ACHN (cell line): Measurements from ENCODE around the gene PDE6C.

Source experiments
- DNase-seq: peaks from one replicate; pipeline ENCODE4 v3.0.0-alpha.2; 2015
- in situ Hi-C: cut with HindIII; loops from 2 replicates; pipeline ENCODE4 v1.10.0; 2017; ENCODE audit warnings: low sequenced_read_pairs, low pct_ligation_motif_present, low pct_unique_long_range_greater_than_20kb

The PDE6C gene

DNA sequence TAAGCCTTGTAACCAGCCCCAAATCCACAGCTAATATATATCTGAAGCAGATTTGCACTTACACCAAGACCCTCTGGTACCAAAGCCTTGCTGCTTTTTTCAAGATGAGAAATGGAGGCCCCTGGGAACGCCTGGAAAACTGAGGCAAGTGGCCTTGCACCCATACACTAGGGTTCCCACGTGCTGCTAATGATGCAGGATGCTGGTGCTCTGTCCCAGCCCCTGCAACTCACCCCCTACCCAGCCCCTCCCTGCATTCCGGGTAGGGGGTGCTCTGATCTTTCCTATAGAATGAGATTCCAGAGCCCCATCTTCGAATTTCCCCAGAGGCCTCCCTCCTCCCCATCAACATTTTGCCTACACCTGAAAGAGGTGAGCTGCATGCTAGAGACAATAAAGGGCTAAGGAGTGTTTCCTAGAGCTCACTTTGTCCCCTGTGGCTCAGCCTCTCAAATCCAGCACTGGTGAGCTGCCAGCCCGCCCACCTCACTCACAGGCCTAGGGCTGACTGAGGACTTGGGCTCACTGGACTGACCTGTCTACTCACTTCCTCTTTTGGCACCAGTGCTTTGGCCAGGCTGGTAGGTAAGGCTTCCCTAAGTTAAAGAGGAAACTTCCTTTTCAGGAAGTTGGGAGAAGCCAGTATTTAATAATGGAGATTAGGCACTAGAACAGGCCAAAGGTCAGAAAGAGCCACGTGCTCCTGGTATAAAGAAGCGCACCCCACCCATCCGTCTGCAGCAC is 21.1 kb upstream of the PDE6C start:
- DNase-seq: no peak
- in situ Hi-C loops: no loop called here

DNA sequence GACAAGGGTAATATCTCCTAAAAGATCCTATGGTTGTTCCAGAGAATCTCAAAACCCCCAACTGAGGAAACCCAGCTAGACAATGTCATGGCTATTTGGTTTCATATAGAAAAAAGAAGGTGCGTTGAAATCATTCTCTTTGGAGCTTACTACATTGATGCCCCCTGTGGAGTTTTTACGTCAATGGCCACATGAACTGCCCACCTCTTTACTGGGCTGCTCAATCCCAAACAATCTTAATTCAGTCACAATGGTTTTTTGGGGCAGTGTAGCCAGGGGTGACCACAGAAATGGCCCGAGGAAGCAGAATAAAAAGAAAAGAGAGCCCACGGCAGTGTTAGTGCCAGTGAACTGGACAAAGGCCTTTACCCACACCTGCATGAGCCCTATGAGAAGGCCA is 19.1 kb upstream of the PDE6C start:
- in situ Hi-C loops: no loop called here
- no peak for DNase-seq

DNA sequence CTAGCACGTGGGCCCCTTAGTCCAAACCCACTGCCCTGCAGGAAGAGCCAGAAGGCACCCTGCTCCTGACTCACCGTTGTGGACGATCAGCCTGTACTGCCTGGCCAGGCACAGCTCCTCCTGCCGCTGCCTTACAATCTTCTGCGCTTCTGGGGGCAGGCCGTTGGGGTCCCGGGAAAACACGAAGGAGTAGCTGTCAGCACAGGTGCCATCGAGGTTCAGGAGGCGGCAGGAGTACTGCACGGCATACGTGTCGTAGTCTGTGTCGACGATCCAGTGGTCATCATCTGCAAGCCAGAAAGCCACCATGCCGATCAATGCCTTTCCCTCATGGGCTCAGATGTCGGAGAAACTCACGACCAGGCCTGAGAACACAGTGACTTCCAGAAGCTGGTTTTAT is 18.6 kb upstream of the PDE6C start:
- DNase-seq: no peak
- in situ Hi-C loops: no loop called here

DNA sequence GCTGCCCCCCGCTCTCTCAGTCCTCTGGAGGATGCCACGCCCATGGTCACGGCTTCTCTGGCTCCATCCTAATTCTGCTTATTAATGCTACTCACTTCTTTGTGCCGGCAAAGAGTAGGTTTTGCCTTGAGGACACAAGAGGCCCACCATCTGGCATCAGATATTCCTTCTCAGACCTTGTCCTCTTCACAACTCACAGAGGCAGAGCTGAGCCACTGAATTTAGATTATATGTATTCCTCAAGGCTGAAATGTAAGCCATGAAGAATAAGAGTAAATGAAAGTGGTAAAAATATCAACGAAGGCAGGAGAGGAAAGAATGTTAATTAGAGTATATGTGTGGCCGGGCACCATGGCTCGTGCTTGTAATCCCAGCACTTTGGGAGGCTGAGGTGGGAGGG is 17.8 kb upstream of the PDE6C start:
- no peak for DNase-seq
- in situ Hi-C loops: no loop called here

DNA sequence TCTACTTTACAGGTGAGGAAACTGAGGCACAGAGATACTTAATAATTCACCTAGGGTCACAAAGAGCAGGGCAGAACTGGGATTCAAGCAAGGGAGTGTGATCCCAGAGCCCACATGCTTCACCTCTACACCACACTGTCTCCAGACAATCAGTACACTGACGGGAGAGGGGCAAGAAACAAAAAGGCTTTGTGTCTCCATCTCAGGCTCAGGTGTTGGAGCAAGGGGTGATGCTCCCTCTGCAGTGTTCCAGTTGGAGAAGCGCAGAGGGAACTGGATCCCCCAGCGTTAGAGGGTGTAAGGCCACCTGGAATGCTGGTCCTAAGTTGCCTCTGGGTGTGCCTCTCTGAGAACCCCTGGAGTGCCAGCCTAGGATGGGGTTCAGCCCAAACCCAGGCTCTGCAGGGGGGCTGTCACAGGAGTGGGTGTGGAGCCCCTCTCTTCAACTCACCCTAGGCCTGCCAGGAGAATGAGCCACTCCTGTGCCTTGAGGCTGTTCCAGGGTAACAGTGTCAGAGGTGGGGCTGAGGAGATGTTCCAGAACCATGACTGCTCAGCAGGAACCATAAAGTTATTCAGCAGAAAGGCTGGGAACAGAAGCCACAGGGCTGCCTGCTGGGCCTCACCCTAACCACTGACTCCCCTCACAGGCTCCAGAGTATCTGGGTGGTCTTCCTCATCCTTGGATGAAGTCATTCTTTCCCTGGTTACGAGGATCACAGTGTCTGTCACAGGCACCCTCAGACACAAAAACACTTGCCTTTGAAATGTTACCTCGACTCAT is 16.8 kb upstream of the PDE6C start:
- DNase-seq: no peak
- in situ Hi-C loops: no loop called here

DNA sequence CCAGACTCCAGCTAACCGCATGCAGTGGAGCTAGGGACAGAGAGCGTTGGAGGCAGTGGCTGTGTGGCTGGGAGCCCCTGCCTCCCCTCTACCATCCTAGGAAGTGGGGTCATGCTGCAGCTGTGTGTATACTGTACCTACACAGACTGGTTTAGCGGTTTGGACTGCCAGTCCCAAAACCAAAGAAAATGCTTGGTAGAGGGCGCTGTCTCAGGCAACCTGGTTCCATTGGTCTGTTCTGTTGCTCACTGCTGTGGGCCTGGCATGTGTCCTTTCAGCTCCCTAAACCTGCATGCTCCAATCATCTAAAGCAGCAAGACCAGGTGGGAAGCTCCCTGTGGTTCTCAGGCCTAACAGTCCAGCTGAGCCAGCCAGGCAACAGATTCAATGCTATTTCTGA is 15.8 kb upstream of the PDE6C start:
- DNase-seq: no peak
- in situ Hi-C loops: no loop called here

DNA sequence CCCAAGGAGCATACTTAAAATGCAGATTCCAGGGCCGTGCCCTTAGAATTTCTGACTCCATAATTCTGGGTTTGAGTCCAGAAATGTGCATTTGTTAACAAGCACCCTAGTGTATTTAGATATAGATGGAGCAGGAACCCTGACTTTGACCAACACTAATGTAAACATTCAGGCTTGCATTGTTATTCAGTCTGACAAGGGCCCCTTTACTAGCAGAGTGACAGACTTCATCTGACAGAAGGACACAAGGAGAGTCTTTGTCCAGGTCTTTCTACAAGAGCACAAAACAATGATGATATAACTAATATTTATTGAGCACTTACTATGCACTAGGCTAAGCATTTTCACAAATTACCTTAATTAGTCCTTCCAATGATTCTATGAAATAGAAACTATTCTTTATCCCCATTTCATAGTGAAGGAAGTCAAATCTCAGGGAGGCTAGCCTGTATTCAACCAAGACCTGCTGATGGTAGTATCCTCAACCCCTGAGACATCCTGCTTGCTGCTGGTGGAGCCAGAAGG is 15.2 kb upstream of the PDE6C start:
- in situ Hi-C loops: no loop called here
- no peak for DNase-seq

DNA sequence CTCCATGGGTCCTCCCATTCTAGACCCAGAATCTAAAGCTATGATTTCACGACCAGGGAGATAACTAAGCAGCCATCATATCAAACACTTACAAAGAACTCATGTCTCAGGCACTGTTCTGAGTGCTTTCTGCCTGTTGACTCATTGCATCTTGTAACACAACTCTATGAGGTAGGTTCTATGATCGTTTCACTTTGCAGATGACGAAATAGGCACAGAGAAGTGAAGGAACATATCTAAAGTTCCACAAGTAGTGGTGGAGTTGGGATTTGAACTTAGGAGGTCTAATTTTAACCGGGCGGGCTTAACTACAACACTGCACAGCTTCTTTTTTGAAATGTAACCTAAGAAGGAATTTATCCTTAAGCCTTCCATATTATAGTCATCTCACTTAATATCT is 14.2 kb upstream of the PDE6C start:
- DNase-seq: no peak
- in situ Hi-C loops: no loop called here

DNA sequence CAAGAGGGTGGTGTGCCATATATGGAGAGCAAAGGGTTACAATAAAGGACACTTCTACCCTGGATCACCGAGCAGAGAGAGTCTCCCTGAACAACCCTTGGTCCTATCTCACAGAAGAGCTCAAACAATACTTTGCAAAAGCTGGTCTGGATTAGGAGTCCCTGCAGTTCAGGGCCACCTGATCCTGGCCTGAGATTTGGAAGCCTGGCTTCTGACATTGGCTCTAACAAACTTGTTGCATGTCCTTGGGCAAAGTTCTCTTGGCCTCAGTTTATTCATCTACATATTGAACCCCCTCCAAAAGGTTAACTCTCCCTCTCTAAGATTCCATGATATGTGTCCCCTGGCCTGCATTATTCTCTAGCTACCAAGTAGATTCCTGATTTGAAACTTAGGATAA is 13.0 kb upstream of the PDE6C start:
- in situ Hi-C loops: no loop called here
- DNase-seq: no peak

DNA sequence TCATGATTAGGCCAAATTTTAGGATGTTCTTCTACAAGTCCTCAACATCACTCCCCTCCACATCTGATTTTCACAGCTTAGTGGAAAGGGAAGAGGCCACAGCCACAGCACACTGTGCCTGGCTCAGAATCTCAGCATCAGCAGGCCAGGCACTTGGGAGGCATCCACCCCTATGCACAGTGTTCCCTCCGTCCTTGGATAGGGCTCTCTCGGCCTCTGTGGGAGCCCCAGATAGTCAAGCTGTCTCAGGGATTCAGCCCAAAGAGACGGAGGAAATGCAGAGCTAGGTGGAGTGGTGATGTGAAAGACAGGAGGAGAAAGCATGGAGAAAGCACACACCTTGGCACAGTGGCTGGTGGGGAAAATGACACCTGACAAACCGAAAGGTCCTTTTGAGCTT is 12.6 kb upstream of the PDE6C start:
- no peak for DNase-seq
- in situ Hi-C loops: no loop called here

DNA sequence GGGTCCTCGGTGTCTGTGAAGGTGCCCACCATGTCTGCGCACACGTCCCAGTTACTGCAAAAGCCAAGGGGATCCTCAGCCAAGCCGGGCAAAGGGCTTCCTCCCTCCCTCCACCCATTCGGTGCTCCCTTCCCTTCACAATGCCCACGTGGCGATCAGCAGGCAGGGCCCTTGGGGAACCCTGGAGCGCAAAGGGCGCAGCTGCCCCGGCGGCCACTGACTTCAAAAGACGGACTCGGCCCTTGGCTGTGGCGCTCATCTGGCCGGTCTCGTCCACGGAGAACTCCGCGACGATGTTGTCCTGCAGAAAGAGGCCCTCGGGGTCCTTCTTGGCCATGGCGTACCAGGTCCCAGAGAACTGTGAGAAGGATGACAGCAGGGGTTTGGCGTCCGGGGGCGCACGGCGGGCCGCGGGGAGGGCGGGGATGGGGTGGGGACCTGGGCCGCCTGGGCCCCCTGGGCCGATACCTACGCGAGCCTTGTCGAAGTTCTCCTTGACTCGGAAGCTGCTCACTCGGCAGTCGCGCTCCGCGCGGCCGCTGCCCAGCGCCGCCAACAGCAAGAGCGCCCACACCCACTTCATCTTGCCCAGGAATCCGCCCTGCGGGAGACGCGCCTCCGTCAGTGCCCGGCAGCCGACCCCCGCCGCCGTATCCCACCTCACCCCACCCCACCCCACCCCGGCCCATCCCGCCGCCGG is 11.7 kb upstream of the PDE6C start:
- DNase-seq: no peak
- in situ Hi-C loops: no loop called here

DNA sequence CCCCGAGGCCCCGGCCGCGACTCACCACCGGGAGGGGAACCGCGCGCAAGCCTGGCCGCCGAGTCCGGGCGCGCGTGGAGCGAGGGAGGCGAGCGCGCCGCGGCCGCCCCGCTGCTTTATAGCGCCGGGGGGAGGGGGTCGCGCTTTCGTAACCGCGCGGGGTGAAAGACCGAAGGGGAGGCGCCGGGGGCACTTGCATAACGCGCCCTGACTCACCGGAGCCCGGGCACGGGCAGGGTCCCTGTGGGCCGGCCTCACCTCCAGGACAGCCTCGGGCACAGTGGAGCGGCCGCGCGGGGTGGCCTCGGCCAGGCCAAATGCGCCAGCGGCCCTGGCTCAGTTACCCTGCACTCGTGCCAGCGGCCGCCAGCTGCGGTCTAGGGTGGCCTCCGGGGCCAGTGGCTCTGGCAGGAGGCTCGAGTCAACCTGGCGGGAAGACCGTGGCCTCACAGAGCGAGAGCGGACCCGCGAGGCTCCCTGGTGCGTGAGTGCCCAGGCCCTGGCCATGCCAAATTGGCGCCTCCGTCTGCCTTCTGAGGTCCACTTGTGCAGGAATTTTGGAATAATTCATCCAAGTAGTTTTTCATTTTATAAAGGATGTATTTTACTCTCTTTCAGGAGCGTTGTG is 11.1 kb upstream of the PDE6C start, which contains the start of gene RBP4:
RBP4 (minus strand) TSS at position 90 of the 628 bp plus-strand sequence. CDS start 207 bp downstream, outside the sequence.
- DNase-seq: no peak
- in situ Hi-C loops: no loop called here

DNA sequence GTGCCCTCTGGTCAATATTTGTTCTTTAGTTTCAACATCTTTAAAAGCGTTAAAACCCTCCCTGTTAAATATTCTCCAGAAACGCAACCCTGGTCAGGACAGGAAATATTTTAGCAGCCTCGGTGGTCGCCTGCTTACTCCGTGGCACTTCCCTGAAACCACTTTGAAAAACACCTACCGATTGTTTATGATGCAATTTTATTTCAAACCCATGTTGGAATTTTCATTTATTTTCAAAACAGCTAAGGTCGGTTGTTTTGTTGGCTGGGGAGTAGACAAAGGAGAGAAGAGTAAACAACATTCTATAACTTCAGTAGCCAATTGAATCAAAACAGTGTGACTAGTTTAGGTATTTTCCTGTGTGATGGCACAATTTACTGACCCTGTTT is 10.6 kb upstream of the PDE6C start:
- DNase-seq: no peak
- in situ Hi-C loops: no loop called here

DNA sequence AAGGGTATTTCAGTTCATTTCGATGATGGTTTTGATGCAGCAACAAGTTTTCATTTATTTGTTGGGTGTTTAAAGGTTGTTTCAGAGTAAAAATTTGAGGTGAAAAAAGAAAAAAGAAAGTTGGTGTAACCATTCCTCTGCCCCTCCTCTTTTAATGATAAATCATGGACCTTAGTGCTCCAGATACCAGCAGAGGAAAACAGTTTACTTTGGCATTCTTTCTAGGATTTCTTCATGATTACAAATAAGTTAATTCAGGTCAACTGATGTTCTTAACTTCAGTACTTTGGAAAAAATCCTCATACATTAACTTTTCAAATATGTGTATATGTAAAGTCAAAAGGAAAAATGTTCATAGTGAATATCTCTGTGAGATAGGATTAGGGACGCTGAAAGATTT is 9.3 kb upstream of the PDE6C start:
- in situ Hi-C loops: no loop called here
- DNase-seq: no peak

DNA sequence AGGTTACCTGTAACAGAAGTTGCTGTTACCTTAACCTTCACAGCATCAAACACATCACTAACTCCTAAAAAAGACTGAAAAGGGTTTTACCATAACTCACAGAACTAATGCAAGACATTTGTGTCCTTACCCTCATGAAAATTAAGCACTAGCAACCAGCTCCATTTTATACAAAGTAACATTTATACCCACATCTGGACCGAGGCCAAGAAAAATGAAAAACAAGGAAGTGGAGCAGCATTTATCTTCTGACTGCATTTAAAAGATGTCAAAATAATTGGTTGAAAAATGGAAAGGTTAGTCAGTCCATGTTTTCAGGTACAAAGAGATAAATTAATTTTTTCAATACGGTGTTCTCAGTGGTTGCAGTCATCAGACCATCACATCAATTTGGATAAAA is 8.2 kb upstream of the PDE6C start:
- in situ Hi-C loops: no loop called here

DNA sequence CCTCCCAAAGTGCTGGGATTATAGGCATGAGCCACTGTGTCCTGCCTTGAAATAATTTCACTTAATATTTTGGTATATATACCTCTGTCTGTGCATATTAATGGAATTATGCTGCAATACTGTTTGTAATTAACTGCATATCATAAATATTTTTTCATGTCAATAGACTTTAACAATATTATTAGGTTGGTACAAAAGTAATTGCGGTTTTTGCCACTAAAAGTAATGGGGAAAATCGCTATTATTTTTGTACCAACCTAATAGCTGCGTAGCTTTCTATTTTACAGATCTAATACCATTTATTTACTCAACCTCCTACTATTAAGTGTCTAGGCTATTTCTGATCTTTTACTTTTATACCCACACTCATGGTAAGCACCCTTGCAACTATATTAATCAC is 3.9 kb upstream of the PDE6C start:
- in situ Hi-C loops: no loop called here
- no peak for DNase-seq

More for the DNA sequence above, 8.2 kb upstream of the PDE6C start:
- no peak for DNase-seq

DNA sequence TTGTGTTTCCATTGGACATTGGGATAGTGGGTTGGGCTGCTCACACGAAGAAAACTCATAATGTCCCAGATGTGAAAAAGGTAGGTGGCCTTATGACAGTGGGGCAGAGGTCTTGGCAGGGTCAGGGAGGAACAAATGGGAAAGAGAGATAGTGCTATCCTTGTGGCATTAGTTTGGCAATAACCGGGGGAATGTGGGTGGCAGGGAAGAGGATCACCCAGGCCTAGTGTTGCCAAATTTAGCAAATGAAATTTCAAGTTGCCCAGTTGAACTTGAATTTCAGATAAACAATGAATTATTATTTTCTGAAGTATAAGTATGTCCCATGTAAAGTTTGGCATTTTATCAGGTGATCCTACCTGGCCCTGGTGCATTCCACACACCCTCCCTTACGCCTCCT is 789 bp downstream of the PDE6C start:
- in situ Hi-C loops: no loop called here
- DNase-seq: no peak

DNA sequence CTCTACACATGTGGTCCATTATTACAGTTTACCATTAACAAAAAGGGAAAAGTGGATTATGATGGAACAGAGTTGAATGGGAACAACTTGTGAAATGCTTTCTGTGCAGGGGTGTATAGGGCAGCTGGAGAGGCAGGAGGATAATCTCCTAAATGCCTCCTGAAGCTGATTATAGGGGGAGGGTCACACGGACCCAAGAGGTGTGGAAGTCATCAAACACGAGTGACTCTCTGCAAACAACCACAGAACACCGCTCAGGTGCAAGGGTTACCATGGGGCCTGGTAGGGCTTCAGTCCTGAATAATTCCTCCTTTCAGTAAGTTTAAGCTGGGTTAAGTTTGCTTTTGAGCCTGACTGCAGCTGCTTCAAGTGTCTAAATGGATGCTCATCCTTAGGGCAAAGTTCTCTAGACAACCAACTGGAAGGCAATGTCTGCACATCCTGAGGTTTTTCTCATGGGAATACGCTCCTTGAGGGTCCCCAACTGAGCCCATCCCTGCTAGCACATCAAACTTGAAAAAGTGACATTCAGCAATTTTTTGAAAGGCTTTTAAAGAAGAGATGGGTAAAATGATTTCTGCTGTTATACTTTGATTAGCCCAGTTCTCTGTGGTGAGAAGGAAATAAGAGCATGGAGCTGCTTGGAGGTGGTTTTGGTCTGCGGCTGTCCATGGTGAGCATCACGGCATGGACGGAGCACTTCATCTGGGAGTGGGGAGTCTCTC is 1.9 kb downstream of the PDE6C start:
- DNase-seq: no peak
- in situ Hi-C loops: no loop called here
